ENCODE results near the gene ARHGAP8. TPM values are rescaled to one million over a fixed set of nuclear protein-coding genes. Genes with fewer than 3 reads are reported as not detected.

The ARHGAP8 gene
- total and polyA plus RNA-seq, 2 donors (not counting 3 experiments of a cell fraction or from before 2014, with no cell fraction given), result not detected

GRCh38 chr22:44780876-44781449 lies 28.6 kb downstream of the ARHGAP8 start:
- intact Hi-C loops (cut with micrococcal nuclease), result no loop called here
- ChIA-PET CTCF (no interaction called here), POLR2A (no interaction called here)
- no peaks in the 10 kb centered on the region for H3K27me3 ChIP-seq (ENCODE audit: control insufficient read depth in 2 of 2, insufficient read depth in 2 of 2, low read length in 2 of 2)
- dilution Hi-C loops (cut with MboI; ENCODE audit: extremely low pct_ligation_motif_present, low sequenced_read_pairs), result no loop called here
- TF ChIP-seq JUN (IDR thresholded peaks at IDR 0.05; ENCODE audit: borderline replicate concordance, insufficient read depth, insufficient read length, low read depth), result no peak
- no peak for TF ChIP-seq POLR2A (IDR thresholded peaks at IDR 0.05; ENCODE audit: low read depth, low read length)
- no peak for TF ChIP-seq FOS (IDR thresholded peaks at IDR 0.05; ENCODE audit: borderline replicate concordance, insufficient read depth, low read length)
- no peak for TF ChIP-seq MYC (IDR thresholded peaks at IDR 0.05; ENCODE audit: low read depth, low read length)
- no peak for TF ChIP-seq MAX (IDR thresholded peaks at IDR 0.05; ENCODE audit: insufficient read depth, insufficient read length)
- no peak for TF ChIP-seq POLR2AphosphoS5 (IDR thresholded peaks at IDR 0.05; ENCODE audit: insufficient read depth, low read depth, low read length)
- no peak for TF ChIP-seq GATA2 (IDR thresholded peaks at IDR 0.05; ENCODE audit: insufficient read depth, insufficient read length, low read depth, low read length)
- no peak for TF ChIP-seq EZH2 (IDR thresholded peaks at IDR 0.05; ENCODE audit: borderline replicate concordance, low read depth, low read length, severe bottlenecking)
- TF ChIP-seq CTCF (IDR thresholded peaks at IDR 0.05; ENCODE audit: extremely low read depth in 1 of 2, insufficient read depth in 1 of 2, low read depth in 1 of 2, low read length in 2 of 2), result no peak
- no peak for DNase-seq (ENCODE audit: low read depth, low spot score)
- H3K27ac ChIP-seq (ENCODE audit: insufficient read depth, low read depth, low read length), result no peak overlapping the region
- H4K20me1 ChIP-seq (replicated peaks; ENCODE audit: control insufficient read depth, extremely low read depth, insufficient read depth, low read length), result no peaks in the 10 kb centered on the region
- no peaks in the 10 kb centered on the region for H3K79me2 ChIP-seq (ENCODE audit: control insufficient read depth, insufficient read depth, low read length)
- H3K9me1 ChIP-seq (replicated peaks; ENCODE audit: control insufficient read depth, extremely low read depth, insufficient read depth, low read length), result no peaks in the 10 kb centered on the region
- no peak overlapping the region for H3K9ac ChIP-seq (replicated peaks; ENCODE audit: extremely low read depth, insufficient read depth, low read length)
- no peaks in the 10 kb centered on the region for H3K36me3 ChIP-seq (ENCODE audit: control insufficient read depth in 2 of 2, extremely low read depth in 1 of 2, insufficient read depth in 2 of 2, low read length in 2 of 2)
- FAIRE-seq, result no peak
- H3K9me3 ChIP-seq (replicated peaks; ENCODE audit: control insufficient read depth, insufficient read depth, low read length), result no peaks in the 10 kb centered on the region
- H2AFZ ChIP-seq (ENCODE audit: low read depth, low read length), result no peak overlapping the region
- no TSS peak for BruUV-seq (replicated peaks)
- no peak overlapping the region for H3K4me2 ChIP-seq (ENCODE audit: insufficient read depth, low read length)
- no peaks in the 10 kb centered on the region for H3K4me1 ChIP-seq (ENCODE audit: control insufficient read depth, extremely low read depth, insufficient read depth, low read length)
- no peak overlapping the region for H3K4me3 ChIP-seq (replicated peaks in 1 of 3; ENCODE audit: insufficient read depth in 1 of 3, low read depth in 1 of 3, low read length in 3 of 3)
